B cell (primary cell): ENCODE results near the gene ZNF555.

Experiments
- CTCF ChIP-seq: fragments of 200-600 bp; IDR thresholded peaks from one replicate; pipeline ENCODE4 v1.8.0; 2022; ENCODE audit warnings: antibody characterized with exemption, mild to moderate bottlenecking
- EZH2 ChIP-seq: IDR thresholded peaks from 2 replicates; pipeline ENCODE4 v1.6.1; 2012; ENCODE audit warnings: borderline replicate concordance, low read depth, mild to moderate bottlenecking, moderate library complexity, low read length; ENCODE audit not compliant: insufficient read depth, poor library complexity, severe bottlenecking

GRCh38 chr19:2791876-2792275 is 49.4 kb upstream of the ZNF555 start:
- TF ChIP-seq CTCF (no peak), EZH2 (no peak)
